ENCODE results near the gene ADCY9.

DNA sequence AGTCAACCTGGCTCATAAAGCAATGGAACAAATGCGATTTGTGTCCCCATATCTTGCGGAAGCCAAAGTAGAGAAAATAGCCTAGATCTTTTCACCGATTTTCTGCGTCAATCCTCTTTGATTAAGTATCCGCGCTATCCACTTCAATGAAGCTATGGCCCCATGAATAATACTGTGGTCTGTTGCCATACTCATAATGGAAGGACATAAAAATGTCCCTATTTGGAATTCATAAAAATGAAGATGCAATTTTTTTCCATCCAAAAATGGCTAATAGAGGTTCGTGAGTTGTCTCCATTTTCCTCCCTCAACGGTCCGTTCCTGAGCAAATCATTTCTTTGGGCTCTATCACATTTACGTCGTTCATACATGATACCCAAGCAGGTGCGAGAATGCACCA is 25.4 kb upstream of the ADCY9 start:
- TF ChIP-seq, protein P1, sequence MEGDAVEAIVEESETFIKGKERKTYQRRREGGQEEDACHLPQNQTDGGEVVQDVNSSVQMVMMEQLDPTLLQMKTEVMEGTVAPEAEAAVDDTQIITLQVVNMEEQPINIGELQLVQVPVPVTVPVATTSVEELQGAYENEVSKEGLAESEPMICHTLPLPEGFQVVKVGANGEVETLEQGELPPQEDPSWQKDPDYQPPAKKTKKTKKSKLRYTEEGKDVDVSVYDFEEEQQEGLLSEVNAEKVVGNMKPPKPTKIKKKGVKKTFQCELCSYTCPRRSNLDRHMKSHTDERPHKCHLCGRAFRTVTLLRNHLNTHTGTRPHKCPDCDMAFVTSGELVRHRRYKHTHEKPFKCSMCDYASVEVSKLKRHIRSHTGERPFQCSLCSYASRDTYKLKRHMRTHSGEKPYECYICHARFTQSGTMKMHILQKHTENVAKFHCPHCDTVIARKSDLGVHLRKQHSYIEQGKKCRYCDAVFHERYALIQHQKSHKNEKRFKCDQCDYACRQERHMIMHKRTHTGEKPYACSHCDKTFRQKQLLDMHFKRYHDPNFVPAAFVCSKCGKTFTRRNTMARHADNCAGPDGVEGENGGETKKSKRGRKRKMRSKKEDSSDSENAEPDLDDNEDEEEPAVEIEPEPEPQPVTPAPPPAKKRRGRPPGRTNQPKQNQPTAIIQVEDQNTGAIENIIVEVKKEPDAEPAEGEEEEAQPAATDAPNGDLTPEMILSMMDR (optimal IDR thresholded peaks at IDR 0.05 in 1 of 3, IDR thresholded peaks at IDR 0.05 in 1 of 3, conservative IDR thresholded peaks at IDR 0.05 in 1 of 3; ENCODE audit: extremely low read depth in 1 of 3, insufficient read depth in 2 of 3, low read length in 3 of 3), result no peak
- TF ChIP-seq EZH2 (IDR thresholded peaks at IDR 0.05; ENCODE audit: low read length), result no peak
